Measurements from ENCODE around the gene PFAS.

PFAS gene, protein sequence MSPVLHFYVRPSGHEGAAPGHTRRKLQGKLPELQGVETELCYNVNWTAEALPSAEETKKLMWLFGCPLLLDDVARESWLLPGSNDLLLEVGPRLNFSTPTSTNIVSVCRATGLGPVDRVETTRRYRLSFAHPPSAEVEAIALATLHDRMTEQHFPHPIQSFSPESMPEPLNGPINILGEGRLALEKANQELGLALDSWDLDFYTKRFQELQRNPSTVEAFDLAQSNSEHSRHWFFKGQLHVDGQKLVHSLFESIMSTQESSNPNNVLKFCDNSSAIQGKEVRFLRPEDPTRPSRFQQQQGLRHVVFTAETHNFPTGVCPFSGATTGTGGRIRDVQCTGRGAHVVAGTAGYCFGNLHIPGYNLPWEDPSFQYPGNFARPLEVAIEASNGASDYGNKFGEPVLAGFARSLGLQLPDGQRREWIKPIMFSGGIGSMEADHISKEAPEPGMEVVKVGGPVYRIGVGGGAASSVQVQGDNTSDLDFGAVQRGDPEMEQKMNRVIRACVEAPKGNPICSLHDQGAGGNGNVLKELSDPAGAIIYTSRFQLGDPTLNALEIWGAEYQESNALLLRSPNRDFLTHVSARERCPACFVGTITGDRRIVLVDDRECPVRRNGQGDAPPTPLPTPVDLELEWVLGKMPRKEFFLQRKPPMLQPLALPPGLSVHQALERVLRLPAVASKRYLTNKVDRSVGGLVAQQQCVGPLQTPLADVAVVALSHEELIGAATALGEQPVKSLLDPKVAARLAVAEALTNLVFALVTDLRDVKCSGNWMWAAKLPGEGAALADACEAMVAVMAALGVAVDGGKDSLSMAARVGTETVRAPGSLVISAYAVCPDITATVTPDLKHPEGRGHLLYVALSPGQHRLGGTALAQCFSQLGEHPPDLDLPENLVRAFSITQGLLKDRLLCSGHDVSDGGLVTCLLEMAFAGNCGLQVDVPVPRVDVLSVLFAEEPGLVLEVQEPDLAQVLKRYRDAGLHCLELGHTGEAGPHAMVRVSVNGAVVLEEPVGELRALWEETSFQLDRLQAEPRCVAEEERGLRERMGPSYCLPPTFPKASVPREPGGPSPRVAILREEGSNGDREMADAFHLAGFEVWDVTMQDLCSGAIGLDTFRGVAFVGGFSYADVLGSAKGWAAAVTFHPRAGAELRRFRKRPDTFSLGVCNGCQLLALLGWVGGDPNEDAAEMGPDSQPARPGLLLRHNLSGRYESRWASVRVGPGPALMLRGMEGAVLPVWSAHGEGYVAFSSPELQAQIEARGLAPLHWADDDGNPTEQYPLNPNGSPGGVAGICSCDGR (N-terminal part only)

GRCh38 chr17:8248751-8249607 lies at the start of gene PFAS:
Gene PFAS (plus strand): TSS chr17:8249289. CDS start chr17:8253938, 4,649 bp downstream.
- TF ChIP-seq, protein P1, sequence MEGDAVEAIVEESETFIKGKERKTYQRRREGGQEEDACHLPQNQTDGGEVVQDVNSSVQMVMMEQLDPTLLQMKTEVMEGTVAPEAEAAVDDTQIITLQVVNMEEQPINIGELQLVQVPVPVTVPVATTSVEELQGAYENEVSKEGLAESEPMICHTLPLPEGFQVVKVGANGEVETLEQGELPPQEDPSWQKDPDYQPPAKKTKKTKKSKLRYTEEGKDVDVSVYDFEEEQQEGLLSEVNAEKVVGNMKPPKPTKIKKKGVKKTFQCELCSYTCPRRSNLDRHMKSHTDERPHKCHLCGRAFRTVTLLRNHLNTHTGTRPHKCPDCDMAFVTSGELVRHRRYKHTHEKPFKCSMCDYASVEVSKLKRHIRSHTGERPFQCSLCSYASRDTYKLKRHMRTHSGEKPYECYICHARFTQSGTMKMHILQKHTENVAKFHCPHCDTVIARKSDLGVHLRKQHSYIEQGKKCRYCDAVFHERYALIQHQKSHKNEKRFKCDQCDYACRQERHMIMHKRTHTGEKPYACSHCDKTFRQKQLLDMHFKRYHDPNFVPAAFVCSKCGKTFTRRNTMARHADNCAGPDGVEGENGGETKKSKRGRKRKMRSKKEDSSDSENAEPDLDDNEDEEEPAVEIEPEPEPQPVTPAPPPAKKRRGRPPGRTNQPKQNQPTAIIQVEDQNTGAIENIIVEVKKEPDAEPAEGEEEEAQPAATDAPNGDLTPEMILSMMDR (IDR thresholded peaks at IDR 0.05; ENCODE audit: low read depth, low read length, missing control alignments): no peak
- in situ Hi-C loops (cut with HindIII; ENCODE audit: low sequenced_read_pairs): loop anchor here (10.0 kb wide), 1 partner anchor 56 kb away; no protein-coding TSS in a partner anchor
- DNase-seq (ENCODE audit: low read depth): peak; percentile 73
- peak within 1 kb of the TSS; percentile 100 for H3K4me3 ChIP-seq (ENCODE audit: low read depth, low read length)

DNA sequence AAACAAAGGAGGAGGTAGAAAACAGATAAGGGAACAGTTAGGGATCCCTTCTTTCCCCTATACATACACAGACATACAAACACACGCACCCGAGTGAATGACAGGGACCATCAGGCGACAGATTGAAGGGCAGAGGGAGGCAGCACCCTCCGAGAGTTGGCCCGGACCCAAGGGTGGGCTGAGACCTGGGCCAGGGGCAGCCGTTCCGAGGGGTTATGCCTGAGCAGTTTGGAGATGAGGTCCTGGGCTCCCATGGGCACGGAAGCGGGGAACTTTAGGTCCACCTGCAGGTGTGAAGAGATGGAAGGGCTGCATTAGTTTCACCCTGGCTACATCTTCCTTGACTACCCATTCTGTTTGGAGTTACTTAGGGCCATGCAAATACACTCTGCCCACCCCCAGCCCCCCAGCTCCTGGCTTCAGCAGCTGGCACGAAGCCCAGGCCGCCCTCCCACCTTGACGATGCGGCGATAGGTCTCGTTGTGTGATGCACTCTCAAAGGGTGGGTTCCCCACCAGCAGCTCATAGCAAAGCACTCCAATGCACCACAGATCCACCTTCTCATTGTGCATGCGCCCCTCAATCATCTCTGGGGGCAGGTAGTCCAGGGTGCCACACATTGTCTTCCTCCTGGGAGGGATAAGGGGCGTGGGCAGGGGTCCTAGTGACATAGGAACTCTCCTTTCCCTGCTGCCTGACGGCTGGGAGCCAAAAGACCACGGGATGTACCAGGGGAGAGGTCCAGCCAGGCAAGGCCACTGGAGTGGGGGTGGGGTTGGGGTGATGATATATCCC lies 44.1 kb upstream of the PFAS start:
- TF ChIP-seq, protein P1 (IDR thresholded peaks at IDR 0.05; ENCODE audit: low read depth, low read length, missing control alignments): no peak
- DNase-seq (ENCODE audit: low read depth): no peak
- in situ Hi-C loops (cut with HindIII; ENCODE audit: low sequenced_read_pairs): no loop called here
- H3K4me3 ChIP-seq (ENCODE audit: low read depth, low read length): no peak overlapping the region

DNA sequence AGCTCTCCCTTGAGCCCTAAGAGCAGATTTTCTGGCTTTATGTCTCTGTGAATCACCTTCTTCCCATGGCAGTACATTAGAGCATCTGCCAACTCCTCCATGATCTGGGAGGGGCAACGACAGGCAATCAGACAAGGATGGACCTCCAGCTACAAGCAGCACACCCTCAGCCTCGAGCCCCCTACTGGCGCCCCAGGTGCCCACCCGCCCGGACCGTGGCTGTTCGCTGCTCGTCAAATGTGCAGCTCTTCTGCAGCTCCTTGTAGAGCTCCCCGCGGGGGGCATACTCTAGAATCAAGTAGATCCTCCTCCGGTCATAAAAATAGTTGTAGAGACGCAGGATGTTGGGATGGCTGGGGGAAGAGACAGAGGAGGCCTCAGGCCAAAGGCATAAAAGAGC lies 42.6 kb upstream of the PFAS start:
- in situ Hi-C loops (cut with HindIII; ENCODE audit: low sequenced_read_pairs): no loop called here
- TF ChIP-seq, protein P1 (IDR thresholded peaks at IDR 0.05; ENCODE audit: low read depth, low read length, missing control alignments): no peak
- DNase-seq (ENCODE audit: low read depth): no peak
- no peak overlapping the region for H3K4me3 ChIP-seq (ENCODE audit: low read depth, low read length)

DNA sequence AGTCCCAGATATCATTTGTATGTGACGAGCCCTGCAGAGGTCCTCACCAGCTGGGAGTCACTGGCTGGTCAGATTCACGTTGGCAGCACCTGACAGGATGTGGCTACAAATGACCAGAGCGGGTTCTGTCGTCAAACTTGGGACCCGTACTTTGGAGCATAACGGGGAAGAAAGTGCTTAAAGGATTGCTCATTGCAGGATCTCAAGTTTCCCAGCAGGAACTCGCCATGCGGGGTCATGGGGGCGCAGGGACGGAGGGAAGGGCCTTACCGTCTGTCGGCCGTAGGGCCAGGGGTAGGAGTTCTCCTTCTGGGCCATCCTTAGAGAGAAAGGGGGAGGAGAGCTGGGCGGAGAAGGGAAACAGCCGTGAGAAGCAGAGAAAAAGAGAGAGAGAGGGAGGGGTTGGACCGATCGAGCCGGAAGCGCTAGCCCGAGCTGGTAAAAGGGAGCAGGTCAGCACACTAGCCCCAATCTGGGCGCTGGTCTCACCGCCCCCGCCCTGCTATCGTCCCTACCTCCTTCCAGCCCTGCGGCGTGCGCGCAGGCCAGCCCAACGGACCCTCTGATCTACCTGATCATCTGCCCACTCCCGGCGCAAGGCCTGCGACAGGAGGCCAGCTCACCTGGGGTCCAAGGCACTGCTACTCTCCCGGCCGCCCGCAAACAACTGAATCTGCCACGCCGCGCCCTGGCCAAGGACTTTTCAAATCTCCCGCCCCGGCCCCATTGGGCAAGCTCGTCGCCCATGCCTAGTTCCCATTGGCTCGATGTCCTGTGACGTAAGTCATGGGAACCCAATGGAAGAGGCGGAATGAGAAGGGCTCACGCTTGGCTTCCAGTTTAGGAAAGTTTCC lies 39.0 kb upstream of the PFAS start, which contains the start of gene AURKB:
TSS of gene AURKB (minus strand) at position 669 of the 854 bp plus-strand sequence. CDS start at position 318, 351 bp downstream.
- TF ChIP-seq, protein P1 (IDR thresholded peaks at IDR 0.05; ENCODE audit: low read depth, low read length, missing control alignments): no peak
- in situ Hi-C loops (cut with HindIII; ENCODE audit: low sequenced_read_pairs): no loop called here
- H3K4me3 ChIP-seq (ENCODE audit: low read depth, low read length): peak within 1 kb of the TSS; percentile 62
- DNase-seq (ENCODE audit: low read depth): peak; percentile 95
